Limb (tissue), 2 donors: ENCODE measurements around the gene CSN1S1.

Experiments
- DNase-seq, 2 donors: peaks; one replicate each; pipeline ENCODE4 v3.0.0-alpha.2; 2016; ENCODE audit errors: extremely low spot score in 2 of 2

Gene CSN1S1

DNA sequence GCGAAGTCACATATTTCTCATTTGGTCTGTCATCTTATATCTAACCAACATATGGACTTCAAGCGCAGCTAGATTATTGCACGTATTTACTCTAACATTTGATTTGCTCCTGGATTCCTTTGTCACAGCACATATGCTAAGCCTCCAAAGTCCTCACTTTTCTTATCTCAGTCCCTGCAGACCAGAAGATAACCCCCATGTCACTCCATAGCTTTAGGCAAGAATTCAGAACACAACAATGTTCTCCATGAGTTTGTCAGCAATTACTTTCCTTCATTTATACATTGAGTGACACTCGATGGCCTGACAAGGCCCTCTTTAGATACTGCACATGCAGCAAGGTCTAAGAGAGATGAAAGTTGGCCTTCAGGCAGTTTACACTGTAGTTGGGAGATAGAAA is 60.1 kb downstream of the CSN1S1 start:
- DNase-seq: no peak

- DNase-seq: no peak
Observed at GRCh38 chr4:69994782-69995181, 63.9 kb downstream of the CSN1S1 start.

DNA sequence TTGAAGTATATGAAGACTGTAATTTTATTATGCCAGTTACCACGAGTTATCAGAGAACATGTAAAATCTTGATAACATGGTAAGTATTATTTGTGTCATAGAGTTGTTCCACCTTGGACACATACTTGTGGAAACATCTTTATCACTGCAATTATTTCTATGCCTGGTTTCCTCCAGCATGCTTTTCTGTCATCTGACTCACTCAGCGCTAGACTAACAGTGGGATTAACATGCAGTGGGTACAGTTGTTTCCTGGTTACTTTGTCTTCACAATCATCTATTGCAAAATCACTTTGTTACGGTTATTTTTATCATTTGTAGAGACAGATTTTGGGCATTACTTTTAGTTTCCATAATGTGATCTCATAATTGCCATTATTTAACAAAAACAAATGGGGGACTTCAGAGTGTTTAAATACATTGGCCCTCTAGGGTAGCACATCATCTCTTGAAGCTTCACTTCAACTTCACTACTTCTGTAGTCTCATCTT is 64.7 kb downstream of the CSN1S1 start, which contains the start of gene STATH:
TSS of gene STATH (plus strand) at position 441 of the 491 bp plus-strand sequence. CDS start 2,472 bp downstream, outside the sequence.
- no peak for DNase-seq
